Tibial nerve (tissue), 4 donors: Measurements from ENCODE around the gene OLR1. TPM values are rescaled to one million over a fixed set of nuclear protein-coding genes. Genes with fewer than 3 reads are reported as not detected.

Experiments used
- DNase-seq, 2 donors: peaks; one replicate each; pipeline ENCODE4 v3.0.0-alpha.2; 2019; ENCODE audit warnings: low spot score in 2 of 2
- H3K27ac ChIP-seq, 4 donors: fragments of 200-600 bp; sonication (generic) in 3 of 4; one replicate each; pipeline ENCODE4 v1.5.1; 2017 to 2019; ENCODE audit warnings: mild to moderate bottlenecking in 1 of 4
- H3K27me3 ChIP-seq, 2 donors: fragments of 200-600 bp; sonication (generic) in 1 of 2; one replicate each; pipeline versions ENCODE4 v1.5.1 to v1.6.0; 2017 to 2019
- H3K36me3 ChIP-seq, 3 donors: fragments of 200-600 bp; sonication (generic); one replicate each; pipeline ENCODE4 v1.5.1; 2018 to 2019
- H3K4me1 ChIP-seq, 4 donors: fragments of 200-600 bp; sonication (generic) in 3 of 4; one replicate each; pipeline ENCODE4 v1.5.1; 2017 to 2019
- H3K4me3 ChIP-seq, 4 donors: fragments of 200-600 bp; sonication (generic) in 3 of 4; one replicate each; pipeline ENCODE4 v1.5.1; 2017 to 2019; ENCODE audit warnings: mild to moderate bottlenecking in 1 of 4, moderate library complexity in 1 of 4
- H3K9me3 ChIP-seq, 4 donors: fragments of 200-600 bp; sonication (generic) in 3 of 4; one replicate each; pipeline ENCODE4 v1.5.1; 2017 to 2019
- CTCF ChIP-seq, 5 experiments: fragments of 200-600 bp in 3 of 5; fragments of 450-650 bp in 2 of 5; sonication (generic) in 3 of 5; IDR thresholded peaks; one replicate each; pipeline ENCODE4 v1.5.1; 2016 to 2019; ENCODE audit warnings: antibody characterized with exemption in 5 of 5, mild to moderate bottlenecking in 3 of 5, moderate library complexity in 2 of 5
- EP300 ChIP-seq, 2 donors: sonication (generic); formaldehyde crosslinking; IDR thresholded peaks; one replicate each; pipeline ENCODE4 v1.6.1; 2017; ENCODE audit warnings: antibody characterized with exemption in 2 of 2, mild to moderate bottlenecking in 1 of 2
- POLR2A ChIP-seq, 2 donors: fragments of 450-650 bp; IDR thresholded peaks; one replicate each; pipeline ENCODE4 v1.6.1; 2017; ENCODE audit warnings: antibody characterized with exemption in 2 of 2, mild to moderate bottlenecking in 2 of 2, moderate library complexity in 2 of 2
- WGBS, 2 donors: methylation state at CpG; one replicate each; pipeline ENCODE4 v1.1.5; 2018; 5-methylcytosine and 5-hydroxymethylcytosine counted together
- total RNA-seq, 4 donors: library from RNA; depleted of rRNA; stranded (reverse); fragments of >200 nt; gene quantifications; one replicate each; pipeline ENCODE4 v1.1.0, GENCODE V29; 2016

OLR1 gene
- total RNA-seq, 4 donors from 2014 or later, result 0.84 to 18.1 (median 2.2) TPM

DNA sequence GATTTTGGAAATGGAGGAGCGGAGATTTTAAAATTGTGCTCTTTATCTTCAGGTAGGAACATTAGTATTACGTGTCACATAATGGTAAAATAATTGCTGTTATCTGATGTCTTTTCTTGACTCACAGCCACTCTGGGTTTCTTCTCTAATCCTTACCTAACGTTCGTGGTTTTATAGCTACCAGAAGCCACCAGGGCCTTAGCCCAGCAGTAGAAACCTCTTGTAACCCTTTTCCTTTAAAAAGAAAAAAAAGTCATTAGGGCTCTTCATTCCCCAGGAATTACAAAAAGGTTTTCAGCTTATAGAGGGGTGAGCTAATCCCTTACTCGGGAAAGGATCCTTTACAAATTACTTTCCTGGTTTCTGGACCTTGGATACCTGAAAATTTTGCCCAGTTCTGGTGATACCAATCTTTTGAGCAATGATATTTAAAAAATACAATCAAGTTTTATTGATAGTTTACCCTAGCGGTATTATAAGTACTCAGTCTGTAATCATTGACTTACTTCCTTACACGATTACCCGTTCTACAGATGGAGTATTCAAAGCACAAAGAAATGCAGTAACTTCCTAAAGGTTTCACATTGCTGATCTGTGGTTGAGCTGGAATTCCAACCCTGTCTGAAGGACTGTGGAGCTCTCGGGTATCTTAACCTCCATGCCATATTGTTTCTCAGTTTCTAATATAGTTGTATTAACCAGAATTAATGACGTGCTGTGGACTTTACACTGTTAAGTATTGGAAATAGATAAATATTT is 42.4 kb upstream of the OLR1 start:
- H3K9me3 ChIP-seq, result no peaks in the 10 kb centered on the region
- H3K27me3 ChIP-seq, result no peaks in the 10 kb centered on the region
- TF ChIP-seq EP300 (IDR thresholded peaks at IDR 0.05) (no peak), POLR2A (IDR thresholded peaks at IDR 0.05) (no peak), CTCF (IDR thresholded peaks at IDR 0.05) (no peak)
- DNase-seq, result no peak
- 26 to 29% methylated on average over 10 of the region's 10 CpGs for WGBS, 2 donors
- peak overlapping the region; percentile 97 to 100 (median 100) for H3K27ac ChIP-seq
- peaks cover 5 to 22% (median 11%) of the 10 kb centered on the region in 3 donors for H3K36me3 ChIP-seq
- peaks cover 0 to 31% (median 2%) of the 10 kb centered on the region in 4 donors for H3K4me1 ChIP-seq
- H3K4me3 ChIP-seq, result peak overlapping the region; percentile 71 to 97 (median 86)

- H3K27ac ChIP-seq, result peak overlapping the region; percentile 97 to 100 (median 100)
- H3K4me3 ChIP-seq, result peak overlapping the region; percentile 71 to 97 (median 86)
- H3K27me3 ChIP-seq, result no peaks in the 10 kb centered on the region
- no peaks in the 10 kb centered on the region for H3K9me3 ChIP-seq
- 1% methylated on average over 39 to 40 of the region's 47 CpGs for WGBS, 2 donors
- peaks cover 0 to 31% (median 2%) of the 10 kb centered on the region in 4 donors for H3K4me1 ChIP-seq
- TF ChIP-seq EP300 (IDR thresholded peaks at IDR 0.05) (peak; percentile 75 to 92), CTCF (IDR thresholded peaks at IDR 0.05) (peak in 2 of 5 experiments; percentile 17 to 18), POLR2A (IDR thresholded peaks at IDR 0.05) (peak; percentile 30 to 62)
- peak; percentile 70 to 80 for DNase-seq
- H3K36me3 ChIP-seq, result peaks cover 0 to 14% (median 5%) of the 10 kb centered on the region in 3 donors
Observed at GRCh38 chr12:10213168-10214135, 41.5 kb upstream of the OLR1 start.

- no peaks in the 10 kb centered on the region for H3K27me3 ChIP-seq
- DNase-seq, result peak; percentile 82 to 85
- H3K27ac ChIP-seq, result peak within 1 kb of the TSS; percentile 97 to 100 (median 100)
- WGBS, 2 donors, result 0 to 1% methylated on average over 35 of the region's 35 CpGs
- TF ChIP-seq EP300 (IDR thresholded peaks at IDR 0.05) (peak in 1 of 2 donors; percentile 74), POLR2A (IDR thresholded peaks at IDR 0.05) (peak; percentile 66 to 69), CTCF (IDR thresholded peaks at IDR 0.05) (peak in 1 of 5 experiments; percentile 13)
- peaks cover 0 to 31% (median 2%) of the 10 kb centered on the region in 4 donors for H3K4me1 ChIP-seq
- no peaks in the 10 kb centered on the region for H3K9me3 ChIP-seq
- peak within 1 kb of the TSS; percentile 71 to 97 (median 86) for H3K4me3 ChIP-seq
- H3K36me3 ChIP-seq, result peaks cover 0 to 6% (median 0%) of the 10 kb centered on the region in 3 donors
Observed at GRCh38 chr12:10212739-10213131, 40.8 kb upstream of the OLR1 start, which contains the start of gene GABARAPL1. GABARAPL1 (plus strand) TSS chr12:10212877; CDS start chr12:10213130, 253 bp downstream.

- no peaks in the 10 kb centered on the region for H3K9me3 ChIP-seq
- H3K4me3 ChIP-seq, result peak overlapping the region; percentile 71 to 97 (median 86)
- 33 to 36% methylated on average over 40 of the region's 40 CpGs for WGBS, 2 donors
- H3K4me1 ChIP-seq, result peaks cover 0 to 28% (median 2%) of the 10 kb centered on the region in 4 donors
- DNase-seq, result peak; percentile 92 to 93
- no peaks in the 10 kb centered on the region for H3K27me3 ChIP-seq
- H3K27ac ChIP-seq, result peak overlapping the region; percentile 97 to 100 (median 100)
- peaks cover 0 to under 1% (median 0%) of the 10 kb centered on the region in 3 donors for H3K36me3 ChIP-seq
- TF ChIP-seq POLR2A (IDR thresholded peaks at IDR 0.05) (peak; percentile 29 to 62), CTCF (IDR thresholded peaks at IDR 0.05) (peak in 2 of 5 experiments; percentile 21 to 23), EP300 (IDR thresholded peaks at IDR 0.05) (peak; percentile 99)
Observed at GRCh38 chr12:10211940-10212738, 40.2 kb upstream of the OLR1 start.
